SK-N-SH (cell line): Measurements from ENCODE around the gene FCSK. TPM values are rescaled to one million over a fixed set of nuclear protein-coding genes. Genes with fewer than 3 reads are reported as not detected.

Experiments
- CTCF ChIA-PET: fragments of 300-600, 350-600 bp; formaldehyde crosslinking; extraction: SDS; loops from one replicate; lab custom pipeline; 2021; lab: Yijun Ruan, JAX
- POLR2A ChIA-PET: fragments of 350-600 bp; sonication (Branson Sonifier 250); formaldehyde crosslinking; extraction: SDS; loops from one replicate; lab custom pipeline; 2020; ENCODE audit warnings: antibody characterized with exemption, inconsistent platforms; lab: Yijun Ruan, JAX
- DNase-seq: peaks from one replicate; pipeline ENCODE4 v3.0.0; 2012
- H2AFZ ChIP-seq: fragments of 200-600 bp; sonication (generic); 2 replicates; pipeline ENCODE4 v1.8.1; 2016; ENCODE audit warnings: antibody characterized with exemption, mild to moderate bottlenecking, low read depth
- H3F3A ChIP-seq: fragments of 200-600 bp; sonication (generic); replicated peaks from 2 replicates; pipeline ENCODE3; 2016; ENCODE audit warnings: antibody characterized with exemption, mild to moderate bottlenecking; ENCODE audit not compliant: insufficient read depth
- H3K27ac ChIP-seq, 2 experiments: fragments of 200-500 bp in 1 of 2; fragments of 200-600 bp in 1 of 2; sonication (Bioruptor generic) in 1 of 2; sonication (generic), shearing (Covaris generic) in 1 of 2; 2 replicates each; pipeline versions ENCODE4 v1.5.1 to v1.6.1; 2014 to 2016; ENCODE audit warnings: low read depth in 2 of 2, inconsistent platforms in 1 of 2, low read length in 1 of 2, mild to moderate bottlenecking in 1 of 2, mixed read lengths in 1 of 2
- H3K27me3 ChIP-seq: fragments of 200-600 bp; sonication (generic), shearing (Covaris generic); 2 replicates; pipeline ENCODE4 v1.6.1; 2016; ENCODE audit warnings: mixed run types; ENCODE audit not compliant: insufficient read depth
- H3K36me3 ChIP-seq, 2 experiments: fragments of 200-500 bp in 1 of 2; fragments of 200-600 bp in 1 of 2; sonication (Bioruptor generic) in 1 of 2; sonication (generic) in 1 of 2; replicated peaks in 1 of 2; 2 replicates each; pipeline versions ENCODE3 to v1.5.1; 2014 to 2016; ENCODE audit warnings: low read length in 1 of 2, mild to moderate bottlenecking in 1 of 2; ENCODE audit not compliant: insufficient read depth in 2 of 2, control insufficient read depth in 1 of 2
- H3K4me1 ChIP-seq, 2 experiments: fragments of 200-500 bp in 1 of 2; fragments of 200-600 bp in 1 of 2; sonication (Bioruptor generic) in 1 of 2; sonication (generic), shearing (Covaris generic) in 1 of 2; 2 replicates each; pipeline versions ENCODE4 v1.5.1 to v1.6.1; 2014 to 2016; ENCODE audit warnings: low read depth in 1 of 2, low read length in 1 of 2, mixed run types in 1 of 2; ENCODE audit not compliant: insufficient read depth in 2 of 2, control insufficient read depth in 1 of 2
- H3K4me2 ChIP-seq: fragments of 200-600 bp; sonication (generic), shearing (Covaris generic); 2 replicates; pipeline ENCODE4 v1.6.1; 2017; ENCODE audit warnings: mixed run types
- H3K4me3 ChIP-seq, 2 experiments: fragments of 200-500 bp in 1 of 2; fragments of 200-600 bp in 1 of 2; sonication (Bioruptor generic) in 1 of 2; sonication (generic), shearing (Covaris generic) in 1 of 2; 2 replicates each; pipeline versions ENCODE4 v1.5.1 to v1.8.1; 2014 to 2016; ENCODE audit warnings: low read depth in 2 of 2, inconsistent platforms in 1 of 2, low read length in 1 of 2, mild to moderate bottlenecking in 1 of 2, mixed read lengths in 1 of 2, moderate library complexity in 1 of 2
- H3K79me2 ChIP-seq: fragments of 200-600 bp; sonication (generic); 2 replicates; pipeline ENCODE4 v1.8.1; 2017; ENCODE audit warnings: mild to moderate bottlenecking; ENCODE audit not compliant: insufficient read depth
- H3K9ac ChIP-seq: fragments of 200-600 bp; sonication (generic); 2 replicates; pipeline ENCODE4 v1.6.1; 2017; ENCODE audit warnings: mixed run types
- H3K9me2 ChIP-seq: fragments of 200-600 bp; sonication (generic); 2 replicates; pipeline ENCODE4 v1.6.1; 2017; ENCODE audit warnings: mixed run types
- H3K9me3 ChIP-seq: fragments of 200-600 bp; sonication (generic); 2 replicates; pipeline ENCODE4 v1.6.1; 2017; ENCODE audit warnings: mixed run types, mild to moderate bottlenecking, moderate library complexity
- H4K20me1 ChIP-seq: fragments of 200-600 bp; sonication (generic); 2 replicates; pipeline ENCODE4 v1.6.1; 2017; ENCODE audit warnings: mild to moderate bottlenecking, mixed run types; ENCODE audit not compliant: insufficient read depth
- ELF1 ChIP-seq: IDR thresholded peaks from 2 replicates; pipeline ENCODE4 v1.4.0; 2012
- FOSL2 ChIP-seq: IDR thresholded peaks from 2 replicates; pipeline ENCODE4 v1.4.0; 2012; ENCODE audit warnings: low read depth, mild to moderate bottlenecking, moderate library complexity, borderline replicate concordance
- FOXJ3 ChIP-seq: sonication (generic); formaldehyde crosslinking; IDR thresholded peaks from 2 replicates; pipeline ENCODE4 v1.5.1; 2020; ENCODE audit warnings: mild to moderate bottlenecking, missing genetic modification reagents
- GATA2 ChIP-seq: sonication (generic); formaldehyde crosslinking; IDR thresholded peaks from 2 replicates; pipeline ENCODE4 v1.5.0; 2020; ENCODE audit warnings: mild to moderate bottlenecking, missing genetic modification reagents
- JUND ChIP-seq: IDR thresholded peaks from 2 replicates; pipeline ENCODE4 v1.4.0; 2012
- MEF2A ChIP-seq: IDR thresholded peaks from 2 replicates; pipeline ENCODE4 v1.4.0; 2012; ENCODE audit warnings: low read depth, borderline replicate concordance
- RXRA ChIP-seq: IDR thresholded peaks from 2 replicates; pipeline ENCODE4 v1.4.0; 2012; ENCODE audit warnings: low read depth, mild to moderate bottlenecking, borderline replicate concordance
- TEAD4 ChIP-seq: IDR thresholded peaks from 2 replicates; pipeline ENCODE4 v1.4.0; 2012; ENCODE audit warnings: mild to moderate bottlenecking, borderline replicate concordance; ENCODE audit not compliant: insufficient read depth
- WGBS: methylation state at CpG from one replicate; pipeline ENCODE4 v1.1.6; 2017; ENCODE audit warnings: low lambda C conversion rate; 5-methylcytosine and 5-hydroxymethylcytosine counted together
- polyA plus RNA-seq, 3 experiments: library from polyadenylated mRNA; depleted of rRNA; stranded (reverse); fragments of >200 nt; gene quantifications; 2 replicates each; pipeline ENCODE4 v1.2.3, GENCODE V29; 2012
- TF ChIP-seq, protein P1 (sequence below): fragments of 150-350 bp; IDR thresholded peaks from 2 replicates; pipeline ENCODE4 v1.6.1; 2017; ENCODE audit warnings: antibody characterized with exemption, low read length, low read depth, borderline replicate concordance
- TF ChIP-seq, protein P2 (sequence below): fragments of 200-600 bp; sonication (generic); IDR thresholded peaks from 2 replicates; pipeline ENCODE4 v1.6.1; 2017; ENCODE audit warnings: antibody characterized with exemption, mild to moderate bottlenecking, moderate library complexity
- TF ChIP-seq, protein P3 (sequence below): IDR thresholded peaks from 2 replicates; pipeline ENCODE4 v1.6.1; 2012; ENCODE audit warnings: mild to moderate bottlenecking, low read depth, low read length, moderate library complexity
- TF ChIP-seq, protein P4 (sequence below): IDR thresholded peaks from 2 replicates; pipeline ENCODE4 v1.4.0; 2012; ENCODE audit warnings: low read depth

Gene FCSK
- polyA plus RNA-seq, 1 of the 3 experiments (the other 2 are of a cell fraction): 9.7 TPM

DNA sequence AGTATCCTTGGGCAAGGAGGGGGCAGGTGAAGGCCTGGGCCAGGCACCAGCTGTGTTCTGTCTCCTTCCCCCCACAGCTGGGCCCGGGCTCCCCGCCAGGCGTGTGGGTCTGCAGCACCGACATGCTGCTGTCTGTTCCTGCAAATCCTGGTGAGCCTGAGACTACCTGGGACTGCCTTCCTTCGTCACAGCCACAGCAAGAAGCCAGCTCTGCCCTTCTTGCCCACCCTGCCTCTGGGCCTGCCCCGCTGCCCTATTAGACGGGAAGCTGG lies 12.3 kb downstream of the FCSK start:
- H3K36me3 ChIP-seq: no peaks in the 10 kb centered on the region
- CTCF ChIA-PET: interaction anchor here (0.9 to 1.2 kb wide), 2 partner anchors 11 to 86 kb away, joined by 3 read pairs; no protein-coding TSS in a partner anchor
- H3K4me1 ChIP-seq: peaks cover 0 to 3% of the 10 kb centered on the region in 2 experiments; a peak in 1 of 4 replicates
- H3K9me3 ChIP-seq: no peaks in the 10 kb centered on the region
- 67% methylated on average over 3 of the region's 7 CpGs for WGBS
- H2AFZ ChIP-seq: no peak overlapping the region
- H3K4me2 ChIP-seq: no peak overlapping the region
- no peaks in the 10 kb centered on the region for H3F3A ChIP-seq
- no peak overlapping the region for H3K27ac ChIP-seq
- H3K27me3 ChIP-seq: no peaks in the 10 kb centered on the region
- no peak overlapping the region for H3K9ac ChIP-seq
- no peak overlapping the region for H3K4me3 ChIP-seq
- POLR2A ChIA-PET: interaction anchor here (0.6 to 1.6 kb wide), 2 partner anchors 86 to 90 kb away, joined by 6 read pairs; no protein-coding TSS in a partner anchor
- TF ChIP-seq, protein P1, sequence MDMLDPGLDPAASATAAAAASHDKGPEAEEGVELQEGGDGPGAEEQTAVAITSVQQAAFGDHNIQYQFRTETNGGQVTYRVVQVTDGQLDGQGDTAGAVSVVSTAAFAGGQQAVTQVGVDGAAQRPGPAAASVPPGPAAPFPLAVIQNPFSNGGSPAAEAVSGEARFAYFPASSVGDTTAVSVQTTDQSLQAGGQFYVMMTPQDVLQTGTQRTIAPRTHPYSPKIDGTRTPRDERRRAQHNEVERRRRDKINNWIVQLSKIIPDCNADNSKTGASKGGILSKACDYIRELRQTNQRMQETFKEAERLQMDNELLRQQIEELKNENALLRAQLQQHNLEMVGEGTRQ: no peak
- TF ChIP-seq JUND: no peak
- no peak for TF ChIP-seq TEAD4
- TF ChIP-seq MEF2A: no peak
- no peak for TF ChIP-seq FOSL2
- TF ChIP-seq, protein P2, sequence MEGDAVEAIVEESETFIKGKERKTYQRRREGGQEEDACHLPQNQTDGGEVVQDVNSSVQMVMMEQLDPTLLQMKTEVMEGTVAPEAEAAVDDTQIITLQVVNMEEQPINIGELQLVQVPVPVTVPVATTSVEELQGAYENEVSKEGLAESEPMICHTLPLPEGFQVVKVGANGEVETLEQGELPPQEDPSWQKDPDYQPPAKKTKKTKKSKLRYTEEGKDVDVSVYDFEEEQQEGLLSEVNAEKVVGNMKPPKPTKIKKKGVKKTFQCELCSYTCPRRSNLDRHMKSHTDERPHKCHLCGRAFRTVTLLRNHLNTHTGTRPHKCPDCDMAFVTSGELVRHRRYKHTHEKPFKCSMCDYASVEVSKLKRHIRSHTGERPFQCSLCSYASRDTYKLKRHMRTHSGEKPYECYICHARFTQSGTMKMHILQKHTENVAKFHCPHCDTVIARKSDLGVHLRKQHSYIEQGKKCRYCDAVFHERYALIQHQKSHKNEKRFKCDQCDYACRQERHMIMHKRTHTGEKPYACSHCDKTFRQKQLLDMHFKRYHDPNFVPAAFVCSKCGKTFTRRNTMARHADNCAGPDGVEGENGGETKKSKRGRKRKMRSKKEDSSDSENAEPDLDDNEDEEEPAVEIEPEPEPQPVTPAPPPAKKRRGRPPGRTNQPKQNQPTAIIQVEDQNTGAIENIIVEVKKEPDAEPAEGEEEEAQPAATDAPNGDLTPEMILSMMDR: no peak
- no peak for TF ChIP-seq RXRA
- TF ChIP-seq, protein P3, sequence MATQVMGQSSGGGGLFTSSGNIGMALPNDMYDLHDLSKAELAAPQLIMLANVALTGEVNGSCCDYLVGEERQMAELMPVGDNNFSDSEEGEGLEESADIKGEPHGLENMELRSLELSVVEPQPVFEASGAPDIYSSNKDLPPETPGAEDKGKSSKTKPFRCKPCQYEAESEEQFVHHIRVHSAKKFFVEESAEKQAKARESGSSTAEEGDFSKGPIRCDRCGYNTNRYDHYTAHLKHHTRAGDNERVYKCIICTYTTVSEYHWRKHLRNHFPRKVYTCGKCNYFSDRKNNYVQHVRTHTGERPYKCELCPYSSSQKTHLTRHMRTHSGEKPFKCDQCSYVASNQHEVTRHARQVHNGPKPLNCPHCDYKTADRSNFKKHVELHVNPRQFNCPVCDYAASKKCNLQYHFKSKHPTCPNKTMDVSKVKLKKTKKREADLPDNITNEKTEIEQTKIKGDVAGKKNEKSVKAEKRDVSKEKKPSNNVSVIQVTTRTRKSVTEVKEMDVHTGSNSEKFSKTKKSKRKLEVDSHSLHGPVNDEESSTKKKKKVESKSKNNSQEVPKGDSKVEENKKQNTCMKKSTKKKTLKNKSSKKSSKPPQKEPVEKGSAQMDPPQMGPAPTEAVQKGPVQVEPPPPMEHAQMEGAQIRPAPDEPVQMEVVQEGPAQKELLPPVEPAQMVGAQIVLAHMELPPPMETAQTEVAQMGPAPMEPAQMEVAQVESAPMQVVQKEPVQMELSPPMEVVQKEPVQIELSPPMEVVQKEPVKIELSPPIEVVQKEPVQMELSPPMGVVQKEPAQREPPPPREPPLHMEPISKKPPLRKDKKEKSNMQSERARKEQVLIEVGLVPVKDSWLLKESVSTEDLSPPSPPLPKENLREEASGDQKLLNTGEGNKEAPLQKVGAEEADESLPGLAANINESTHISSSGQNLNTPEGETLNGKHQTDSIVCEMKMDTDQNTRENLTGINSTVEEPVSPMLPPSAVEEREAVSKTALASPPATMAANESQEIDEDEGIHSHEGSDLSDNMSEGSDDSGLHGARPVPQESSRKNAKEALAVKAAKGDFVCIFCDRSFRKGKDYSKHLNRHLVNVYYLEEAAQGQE: no peak
- TF ChIP-seq FOXJ3 (CRISPR knock-in tag): no peak
- TF ChIP-seq, protein P4, sequence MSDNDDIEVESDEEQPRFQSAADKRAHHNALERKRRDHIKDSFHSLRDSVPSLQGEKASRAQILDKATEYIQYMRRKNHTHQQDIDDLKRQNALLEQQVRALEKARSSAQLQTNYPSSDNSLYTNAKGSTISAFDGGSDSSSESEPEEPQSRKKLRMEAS: no peak
- TF ChIP-seq GATA2: no peak
- no peak for TF ChIP-seq ELF1
- DNase-seq: no peak
- no peaks in the 10 kb centered on the region for H3K9me2 ChIP-seq
- no peaks in the 10 kb centered on the region for H3K79me2 ChIP-seq
- H4K20me1 ChIP-seq: no peaks in the 10 kb centered on the region
